H1 (cell line): Measurements from ENCODE around the gene ZNF581. TPM values are rescaled to one million over a fixed set of nuclear protein-coding genes. Genes with fewer than 3 reads are reported as not detected.

Experiments
- CHD7 ChIP-seq: fragments of 300-600 bp; sonication (generic); IDR thresholded peaks from 2 replicates; pipeline ENCODE4 v1.7.1; 2012; ENCODE audit warnings: low read length, moderate library complexity, mild to moderate bottlenecking, inconsistent platforms; ENCODE audit not compliant: insufficient replicate concordance
- YY1 ChIP-seq: IDR thresholded peaks from 2 replicates; pipeline ENCODE4 v1.6.1; 2011; ENCODE audit warnings: low read depth, mild to moderate bottlenecking, low read length
- polyA plus RNA-seq, 7 experiments: library from polyadenylated mRNA; depleted of rRNA in 3 of 7; stranded (reverse) in 5 of 7; unstranded in 2 of 7; fragments of >200 nt in 5 of 7; fragments of 200-250 nt in 2 of 7; gene quantifications; 1 replicate in 5 of 7; 2 replicates in 1 of 7; 4 replicates in 1 of 7; pipeline versions ENCODE4 v1.2.1 to v1.2.3, GENCODE V29; 2011 to 2013; ENCODE audit warnings: missing spikeins in 2 of 7, mixed read lengths in 2 of 7
- total RNA-seq: library from RNA; stranded (reverse); fragmentation: NEBNext Ultra II Directional; extraction: Animal tissue kit (Norgen Biotek cat#: 25700); gene quantifications from 2 replicates; pipeline ENCODE4 v1.2.1, GENCODE V29; 2021

ZNF581 gene
- total and polyA plus RNA-seq, 2 of the 8 experiments (the other 6 are each of a cell fraction or from before 2014, with no cell fraction given), result 73.0 to 76.1 TPM

GRCh38 chr19:55635856-55636440 is 7.5 kb upstream of the ZNF581 start (continued):
- TF ChIP-seq CHD7 (no peak), YY1 (no peak)
